ENCODE data around the gene PKP4. TPM values are rescaled to one million over a fixed set of nuclear protein-coding genes. Genes with fewer than 3 reads are reported as not detected.

PKP4 gene
- total RNA-seq, 1 experiment from 2014 or later: 59.1 TPM

GRCh38 chr2:158559252-158559651 is 102.5 kb downstream of the PKP4 start:
- no peak for TF ChIP-seq CTCF (conservative IDR thresholded peaks at IDR 0.05)
- TF ChIP-seq EZH2 (IDR thresholded peaks at IDR 0.05; ENCODE audit: low read depth): no peak
- Histone ChIP-seq H3F3A (ENCODE audit: insufficient read depth, low read depth) (no peaks in the 10 kb centered on the region), H3K4me2 (no peak overlapping the region), H2AFZ (no peak overlapping the region), H4K20me1 (ENCODE audit: insufficient read depth) (no peaks in the 10 kb centered on the region), H3K9me3 (ENCODE audit: insufficient read depth, low read depth) (no peaks in the 10 kb centered on the region), H3K27me3 (ENCODE audit: insufficient read depth, low read depth) (no peaks in the 10 kb centered on the region), H3K36me3 (ENCODE audit: low read depth) (no peaks in the 10 kb centered on the region), H3K4me1 (replicated peaks; ENCODE audit: insufficient read depth) (no peaks in the 10 kb centered on the region), H3K79me2 (ENCODE audit: low read depth) (no peaks in the 10 kb centered on the region), H3K27ac (no peak overlapping the region), H3K9me2 (ENCODE audit: insufficient read depth) (no peaks in the 10 kb centered on the region), H3K4me3 (no peak overlapping the region)
- no peak for DNase-seq
- ChIA-PET CTCF (no interaction called here), POLR2A (ENCODE audit: unreplicated experiment) (no interaction called here)
- intact Hi-C loops (cut with micrococcal nuclease; ENCODE audit: unreplicated experiment): no loop called here
- no TSS peak for BruUV-seq (replicated peaks)

GRCh38 chr2:158560259-158560658 is 103.5 kb downstream of the PKP4 start:
- POLR2A ChIA-PET (ENCODE audit: unreplicated experiment): no interaction called here
- Histone ChIP-seq H2AFZ (no peak overlapping the region), H3K27me3 (ENCODE audit: insufficient read depth, low read depth) (no peaks in the 10 kb centered on the region), H3K4me3 (no peak overlapping the region), H3K9me2 (ENCODE audit: insufficient read depth) (no peaks in the 10 kb centered on the region), H3F3A (ENCODE audit: insufficient read depth, low read depth) (no peaks in the 10 kb centered on the region), H3K36me3 (ENCODE audit: low read depth) (no peaks in the 10 kb centered on the region), H3K79me2 (ENCODE audit: low read depth) (no peaks in the 10 kb centered on the region), H3K9me3 (ENCODE audit: insufficient read depth, low read depth) (no peaks in the 10 kb centered on the region), H3K4me1 (replicated peaks; ENCODE audit: insufficient read depth) (no peaks in the 10 kb centered on the region), H3K4me2 (no peak overlapping the region), H4K20me1 (ENCODE audit: insufficient read depth) (no peaks in the 10 kb centered on the region), H3K27ac (no peak overlapping the region)
- intact Hi-C loops (cut with micrococcal nuclease; ENCODE audit: unreplicated experiment): no loop called here
- no peak for DNase-seq
- TF ChIP-seq CTCF (conservative IDR thresholded peaks at IDR 0.05) (no peak), EZH2 (IDR thresholded peaks at IDR 0.05; ENCODE audit: low read depth) (no peak)
- no TSS peak for BruUV-seq (replicated peaks)
- CTCF ChIA-PET: no interaction called here

- Histone ChIP-seq H3K27me3 (ENCODE audit: insufficient read depth, low read depth) (no peaks in the 10 kb centered on the region), H3K27ac (no peak overlapping the region), H2AFZ (no peak overlapping the region), H3K4me3 (no peak overlapping the region), H3K9me2 (ENCODE audit: insufficient read depth) (no peaks in the 10 kb centered on the region), H3K4me1 (replicated peaks; ENCODE audit: insufficient read depth) (no peaks in the 10 kb centered on the region), H3K4me2 (no peak overlapping the region), H3F3A (ENCODE audit: insufficient read depth, low read depth) (no peaks in the 10 kb centered on the region), H4K20me1 (ENCODE audit: insufficient read depth) (no peaks in the 10 kb centered on the region), H3K9me3 (ENCODE audit: insufficient read depth, low read depth) (no peaks in the 10 kb centered on the region), H3K36me3 (ENCODE audit: low read depth) (no peaks in the 10 kb centered on the region), H3K79me2 (ENCODE audit: low read depth) (no peaks in the 10 kb centered on the region)
- intact Hi-C loops (cut with micrococcal nuclease; ENCODE audit: unreplicated experiment): no loop called here
- TF ChIP-seq CTCF (conservative IDR thresholded peaks at IDR 0.05) (no peak), EZH2 (IDR thresholded peaks at IDR 0.05; ENCODE audit: low read depth) (no peak)
- ChIA-PET CTCF (no interaction called here), POLR2A (ENCODE audit: unreplicated experiment) (interaction anchor here (0.7 kb wide), 1 partner anchor 173 kb away, joined by 4 read pairs; no protein-coding TSS in a partner anchor)
- no peak for DNase-seq
- BruUV-seq (replicated peaks): no TSS peak
Measured at GRCh38 chr2:158561054-158561453, 104.3 kb downstream of the PKP4 start.

All from PC-9 (cell line).